Measurements from ENCODE around the gene KLHDC9.

Gene KLHDC9

DNA sequence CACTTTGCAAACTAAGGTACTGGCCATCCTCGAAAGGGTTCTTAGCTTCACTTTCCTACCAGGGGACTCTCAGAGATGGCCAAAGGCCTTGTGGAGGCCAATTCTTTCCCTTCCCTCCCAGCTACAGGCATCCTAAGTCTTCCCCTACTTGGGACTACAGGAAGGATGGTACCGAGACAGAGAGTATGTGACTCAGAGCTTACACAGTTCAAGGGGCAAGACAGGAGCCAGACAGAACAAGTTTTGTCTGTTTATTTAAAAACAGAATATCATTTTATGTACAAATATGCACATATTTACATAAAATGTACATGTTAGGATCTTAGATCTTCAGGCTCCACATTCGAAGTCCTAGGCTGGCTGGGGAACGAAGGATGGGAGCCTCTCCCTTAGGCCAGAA, 27.4 kb upstream of the KLHDC9 start:
- no peak overlapping the region for H3K4me3 ChIP-seq
- H3K27ac ChIP-seq: no peak overlapping the region
- DNase-seq (ENCODE audit: low spot score): no peak
- TF ChIP-seq, protein P1, sequence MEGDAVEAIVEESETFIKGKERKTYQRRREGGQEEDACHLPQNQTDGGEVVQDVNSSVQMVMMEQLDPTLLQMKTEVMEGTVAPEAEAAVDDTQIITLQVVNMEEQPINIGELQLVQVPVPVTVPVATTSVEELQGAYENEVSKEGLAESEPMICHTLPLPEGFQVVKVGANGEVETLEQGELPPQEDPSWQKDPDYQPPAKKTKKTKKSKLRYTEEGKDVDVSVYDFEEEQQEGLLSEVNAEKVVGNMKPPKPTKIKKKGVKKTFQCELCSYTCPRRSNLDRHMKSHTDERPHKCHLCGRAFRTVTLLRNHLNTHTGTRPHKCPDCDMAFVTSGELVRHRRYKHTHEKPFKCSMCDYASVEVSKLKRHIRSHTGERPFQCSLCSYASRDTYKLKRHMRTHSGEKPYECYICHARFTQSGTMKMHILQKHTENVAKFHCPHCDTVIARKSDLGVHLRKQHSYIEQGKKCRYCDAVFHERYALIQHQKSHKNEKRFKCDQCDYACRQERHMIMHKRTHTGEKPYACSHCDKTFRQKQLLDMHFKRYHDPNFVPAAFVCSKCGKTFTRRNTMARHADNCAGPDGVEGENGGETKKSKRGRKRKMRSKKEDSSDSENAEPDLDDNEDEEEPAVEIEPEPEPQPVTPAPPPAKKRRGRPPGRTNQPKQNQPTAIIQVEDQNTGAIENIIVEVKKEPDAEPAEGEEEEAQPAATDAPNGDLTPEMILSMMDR (IDR thresholded peaks at IDR 0.05): no peak

DNA sequence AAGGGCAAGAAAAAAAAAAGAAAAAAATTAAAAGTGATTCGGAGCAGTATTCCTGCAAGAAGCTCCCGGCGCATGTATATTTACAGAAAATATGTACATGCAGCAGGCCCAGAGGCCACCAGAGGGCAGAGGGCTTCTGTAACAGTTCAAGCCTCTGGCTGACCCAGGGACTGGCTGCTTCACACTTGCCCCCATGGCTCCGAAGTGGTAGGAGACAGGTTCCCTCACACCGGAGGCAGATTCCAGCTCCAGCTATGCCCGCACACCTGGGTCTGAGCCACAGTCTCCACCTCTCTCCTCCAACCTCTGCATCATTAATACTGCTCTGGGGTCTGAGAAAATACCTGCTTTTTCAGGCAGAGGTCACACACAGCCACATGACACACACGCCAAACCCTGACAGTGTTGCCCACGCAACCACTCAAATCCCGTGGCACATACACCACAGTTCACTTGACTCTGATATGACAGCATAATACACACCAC, 26.2 kb upstream of the KLHDC9 start:
- TF ChIP-seq, protein P1 (IDR thresholded peaks at IDR 0.05): no peak
- no peak for DNase-seq (ENCODE audit: low spot score)

DNA sequence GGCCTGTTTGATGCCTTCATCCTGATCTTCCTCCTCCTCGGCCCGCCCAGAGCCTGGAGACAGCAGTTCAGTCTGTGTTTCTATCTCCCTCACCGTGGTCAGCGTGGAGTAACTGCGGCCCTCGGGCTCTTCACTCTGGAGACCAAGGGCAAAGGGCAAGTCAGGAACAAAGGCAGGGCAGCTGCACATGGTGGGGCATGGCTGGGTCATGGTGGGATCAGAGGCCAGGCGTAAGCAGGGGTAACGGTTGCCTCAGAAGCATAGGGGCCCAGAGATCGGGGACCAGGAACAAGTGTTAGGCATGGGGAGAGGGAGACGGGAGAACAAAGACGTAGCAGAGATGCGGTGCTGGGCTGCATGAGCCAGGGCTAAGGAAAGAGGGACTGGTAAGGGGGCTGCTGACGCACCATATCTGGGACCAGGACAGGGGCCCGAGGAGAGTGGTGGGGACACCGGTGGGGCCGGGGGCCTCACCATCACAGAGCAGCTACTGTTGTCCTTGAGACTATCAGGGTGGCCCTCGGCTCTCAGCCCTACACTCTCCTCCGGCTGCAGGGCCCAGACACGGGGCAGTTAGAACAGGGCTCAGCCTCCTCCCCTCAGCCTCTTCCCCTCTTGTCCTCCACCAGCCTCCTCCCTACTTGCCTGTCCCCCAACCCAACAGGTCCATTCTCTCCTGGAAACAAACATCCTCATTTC, 25.3 kb upstream of the KLHDC9 start:
- DNase-seq (ENCODE audit: low spot score): no peak
- H3K4me3 ChIP-seq: no peak overlapping the region
- no peak overlapping the region for H3K27ac ChIP-seq
- TF ChIP-seq, protein P1 (IDR thresholded peaks at IDR 0.05): no peak

More for the DNA sequence above, 26.2 kb upstream of the KLHDC9 start:
- Histone ChIP-seq H3K4me3 (no peak overlapping the region), H3K27ac (no peak overlapping the region)

DNA sequence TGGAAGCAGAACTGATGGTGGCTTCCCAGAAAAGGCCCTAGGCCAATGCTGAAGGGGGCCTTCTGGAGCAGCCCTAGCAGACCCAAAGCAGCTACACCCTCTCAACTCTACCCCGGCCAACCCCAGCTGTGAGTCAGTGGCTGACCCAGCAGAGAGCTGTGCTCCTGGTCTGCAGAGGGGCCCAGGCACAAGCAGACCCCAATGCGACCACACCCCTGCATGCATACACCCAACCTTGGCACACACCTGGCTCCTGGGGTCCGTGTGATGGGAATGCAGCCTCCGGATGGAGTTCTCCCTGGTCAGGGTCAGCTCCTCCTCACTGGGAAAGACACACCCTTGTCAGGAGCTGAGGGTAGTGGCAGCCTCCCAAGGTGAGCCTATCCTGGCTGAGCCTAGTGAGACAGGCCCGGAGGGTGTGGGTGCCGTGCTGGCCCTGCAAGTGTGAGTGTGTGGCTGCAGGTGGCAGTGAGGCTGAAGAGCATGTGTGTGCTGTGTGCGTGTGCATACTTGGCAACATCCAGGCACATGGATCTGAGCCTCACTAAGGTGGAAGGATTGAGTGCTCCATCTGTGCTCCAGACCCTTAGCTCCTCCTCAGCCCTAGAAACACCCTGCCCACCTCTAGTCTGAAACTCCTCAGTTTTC, 24.6 kb upstream of the KLHDC9 start:
- Histone ChIP-seq H3K27ac (no peak overlapping the region), H3K4me3 (no peak overlapping the region)
- TF ChIP-seq, protein P1 (IDR thresholded peaks at IDR 0.05): no peak
- no peak for DNase-seq (ENCODE audit: low spot score)

DNA sequence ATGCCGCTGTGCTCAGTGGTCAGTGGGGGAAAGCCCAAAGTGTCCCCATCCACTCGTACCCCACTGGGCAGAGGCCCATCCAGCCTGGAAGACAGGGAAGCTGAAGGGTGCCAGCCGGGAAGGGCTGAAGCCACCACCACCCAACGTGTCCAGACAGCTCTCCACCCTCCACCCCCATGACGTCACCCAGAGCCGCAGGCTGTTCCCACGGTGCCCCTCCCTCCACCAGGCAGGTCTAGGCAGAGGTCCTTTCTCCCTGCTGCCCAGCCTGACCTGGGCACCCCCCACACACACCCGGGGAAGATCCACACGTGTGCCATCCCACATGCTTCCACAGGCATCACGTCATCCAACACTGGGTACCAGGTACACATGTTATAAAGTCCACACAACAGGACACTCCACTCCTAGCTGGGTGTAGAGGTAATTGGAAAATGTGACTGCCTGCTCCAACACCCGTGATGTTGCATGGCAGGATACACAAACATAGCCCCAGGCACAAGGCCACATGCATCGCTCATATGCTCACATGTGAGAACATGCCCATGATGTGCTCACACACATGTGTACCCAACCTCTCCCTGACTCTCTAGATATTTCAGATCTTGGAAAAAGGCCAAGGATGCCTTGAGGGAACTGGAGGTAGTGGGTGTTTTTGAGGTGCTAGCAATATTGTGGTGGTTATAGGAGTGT, 23.3 kb upstream of the KLHDC9 start:
- DNase-seq (ENCODE audit: low spot score): no peak
- Histone ChIP-seq H3K27ac (no peak overlapping the region), H3K4me3 (no peak overlapping the region)
- TF ChIP-seq, protein P1 (IDR thresholded peaks at IDR 0.05): no peak

DNA sequence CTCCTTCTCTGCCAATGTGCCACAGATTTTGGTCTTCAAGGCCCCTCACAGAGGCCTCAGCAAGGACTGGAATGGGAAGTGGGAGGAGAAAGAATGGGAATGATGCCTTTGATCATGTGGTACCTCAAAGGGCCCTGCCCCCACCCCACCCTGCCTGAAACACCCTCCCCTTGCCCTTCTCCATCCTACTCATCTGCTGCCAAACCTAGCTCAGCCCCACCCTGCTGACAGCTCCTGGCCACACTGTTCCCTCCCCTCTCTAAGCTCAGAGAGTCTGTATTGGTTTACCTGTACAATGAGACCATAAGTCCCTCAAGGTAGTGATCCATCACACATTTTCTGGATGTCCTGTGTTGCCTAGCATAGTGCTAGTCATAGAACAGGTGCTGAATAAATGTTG, 21.8 kb upstream of the KLHDC9 start:
- no peak for DNase-seq (ENCODE audit: low spot score)
- TF ChIP-seq, protein P1 (IDR thresholded peaks at IDR 0.05): no peak
- no peak overlapping the region for H3K27ac ChIP-seq
- no peak overlapping the region for H3K4me3 ChIP-seq
